SK-N-SH (cell line): ENCODE data around the gene UTP3.

Experiments
- JUND ChIP-seq: IDR thresholded peaks from 2 replicates; pipeline ENCODE4 v1.4.0; 2012
- MAX ChIP-seq: IDR thresholded peaks from 2 replicates; pipeline ENCODE4 v1.4.0; 2012; ENCODE audit warnings: low read depth
- NFIC ChIP-seq: IDR thresholded peaks from 2 replicates; pipeline ENCODE4 v1.4.0; 2012; ENCODE audit warnings: borderline replicate concordance
- POLR2AphosphoS5 ChIP-seq: IDR thresholded peaks from 2 replicates; pipeline ENCODE4 v1.6.1; 2012; ENCODE audit warnings: low read depth, low read length
- TAF1 ChIP-seq: IDR thresholded peaks from 2 replicates; pipeline ENCODE4 v1.6.1; 2012; ENCODE audit warnings: low read depth, mild to moderate bottlenecking, low read length, moderate library complexity, borderline replicate concordance
- YY1 ChIP-seq: IDR thresholded peaks from 2 replicates; pipeline ENCODE4 v1.4.0; 2012; ENCODE audit warnings: low read depth, mild to moderate bottlenecking
- TF ChIP-seq, protein P1 (sequence below): fragments of 200-600 bp; sonication (generic); IDR thresholded peaks from 2 replicates; pipeline ENCODE4 v1.6.1; 2017; ENCODE audit warnings: antibody characterized with exemption, mild to moderate bottlenecking, moderate library complexity
- TF ChIP-seq, protein P2 (sequence below): fragments of 150-350 bp; IDR thresholded peaks from 2 replicates; pipeline ENCODE4 v1.6.1; 2017; ENCODE audit warnings: antibody characterized with exemption, low read length, low read depth, borderline replicate concordance

DNA sequence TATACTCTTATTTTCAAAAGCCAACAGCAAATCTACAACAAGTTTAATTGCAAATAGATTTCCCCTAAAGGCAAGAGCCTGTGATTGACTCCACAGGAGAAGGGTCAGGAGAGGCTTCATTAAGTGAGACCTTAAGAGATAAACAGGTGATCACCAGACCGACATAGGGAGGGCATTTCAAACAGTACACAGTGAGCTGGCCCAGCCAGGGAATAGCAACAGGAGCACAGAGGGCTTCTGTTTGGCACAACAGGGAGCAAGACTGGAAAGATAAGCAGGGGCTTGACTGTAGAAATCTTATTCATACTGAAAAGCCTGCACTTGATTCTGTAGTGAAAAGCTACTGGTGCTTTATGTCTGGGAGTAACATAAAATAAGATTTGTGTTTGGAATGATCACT is 37.3 kb downstream of the UTP3 start:
- TF ChIP-seq POLR2AphosphoS5 (no peak), YY1 (no peak), MAX (no peak), JUND (no peak), NFIC (no peak), TAF1 (no peak)
- TF ChIP-seq, protein P1, sequence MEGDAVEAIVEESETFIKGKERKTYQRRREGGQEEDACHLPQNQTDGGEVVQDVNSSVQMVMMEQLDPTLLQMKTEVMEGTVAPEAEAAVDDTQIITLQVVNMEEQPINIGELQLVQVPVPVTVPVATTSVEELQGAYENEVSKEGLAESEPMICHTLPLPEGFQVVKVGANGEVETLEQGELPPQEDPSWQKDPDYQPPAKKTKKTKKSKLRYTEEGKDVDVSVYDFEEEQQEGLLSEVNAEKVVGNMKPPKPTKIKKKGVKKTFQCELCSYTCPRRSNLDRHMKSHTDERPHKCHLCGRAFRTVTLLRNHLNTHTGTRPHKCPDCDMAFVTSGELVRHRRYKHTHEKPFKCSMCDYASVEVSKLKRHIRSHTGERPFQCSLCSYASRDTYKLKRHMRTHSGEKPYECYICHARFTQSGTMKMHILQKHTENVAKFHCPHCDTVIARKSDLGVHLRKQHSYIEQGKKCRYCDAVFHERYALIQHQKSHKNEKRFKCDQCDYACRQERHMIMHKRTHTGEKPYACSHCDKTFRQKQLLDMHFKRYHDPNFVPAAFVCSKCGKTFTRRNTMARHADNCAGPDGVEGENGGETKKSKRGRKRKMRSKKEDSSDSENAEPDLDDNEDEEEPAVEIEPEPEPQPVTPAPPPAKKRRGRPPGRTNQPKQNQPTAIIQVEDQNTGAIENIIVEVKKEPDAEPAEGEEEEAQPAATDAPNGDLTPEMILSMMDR: no peak
- TF ChIP-seq, protein P2, sequence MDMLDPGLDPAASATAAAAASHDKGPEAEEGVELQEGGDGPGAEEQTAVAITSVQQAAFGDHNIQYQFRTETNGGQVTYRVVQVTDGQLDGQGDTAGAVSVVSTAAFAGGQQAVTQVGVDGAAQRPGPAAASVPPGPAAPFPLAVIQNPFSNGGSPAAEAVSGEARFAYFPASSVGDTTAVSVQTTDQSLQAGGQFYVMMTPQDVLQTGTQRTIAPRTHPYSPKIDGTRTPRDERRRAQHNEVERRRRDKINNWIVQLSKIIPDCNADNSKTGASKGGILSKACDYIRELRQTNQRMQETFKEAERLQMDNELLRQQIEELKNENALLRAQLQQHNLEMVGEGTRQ: no peak
